Liver (tissue), 9 donors: ENCODE results near the gene LDLRAD4. TPM values are rescaled to one million over a fixed set of nuclear protein-coding genes. Genes with fewer than 3 reads are reported as not detected.

Source experiments
- DNase-seq: peaks from one replicate; pipeline ENCODE4 v3.0.0-alpha.2; 2017; ENCODE audit warnings: low spot score
- H3K27ac ChIP-seq, 2 donors: one replicate each; pipeline ENCODE4 v1.7.0; 2013; ENCODE audit warnings: inconsistent platforms in 2 of 2, low read length in 2 of 2, control low read depth in 1 of 2, low read depth in 1 of 2, mild to moderate bottlenecking in 1 of 2
- H3K27me3 ChIP-seq, 4 donors: one replicate each; pipeline versions ENCODE4 v1.6.1 to v1.7.0; 2013; ENCODE audit warnings: low read length in 3 of 4, inconsistent platforms in 1 of 4, mild to moderate bottlenecking in 1 of 4, moderate library complexity in 1 of 4; ENCODE audit not compliant: control insufficient read depth in 4 of 4, insufficient read depth in 4 of 4
- H3K36me3 ChIP-seq, 4 donors: one replicate each; pipeline versions ENCODE4 v1.6.1 to v1.7.0; 2013; ENCODE audit warnings: low read length in 3 of 4, mild to moderate bottlenecking in 3 of 4, low read depth in 1 of 4, moderate library complexity in 1 of 4; ENCODE audit not compliant: control insufficient read depth in 4 of 4, insufficient read depth in 3 of 4
- H3K4me1 ChIP-seq, 4 donors: one replicate each; pipeline versions ENCODE4 v1.6.1 to v1.7.0; 2013; ENCODE audit warnings: low read length in 3 of 4, mild to moderate bottlenecking in 3 of 4, moderate library complexity in 1 of 4; ENCODE audit not compliant: control insufficient read depth in 4 of 4, insufficient read depth in 4 of 4
- H3K4me3 ChIP-seq, 3 donors: one replicate each; pipeline versions ENCODE4 v1.6.1 to v1.7.0; 2013; ENCODE audit warnings: low read length in 3 of 3, control low read depth in 1 of 3, low read depth in 1 of 3, mild to moderate bottlenecking in 1 of 3
- H3K9ac ChIP-seq, 2 donors: one replicate each; pipeline ENCODE4 v1.7.0; 2013; ENCODE audit warnings: low read length in 2 of 2, mild to moderate bottlenecking in 2 of 2, moderate library complexity in 2 of 2, control low read depth in 1 of 2, low read depth in 1 of 2
- H3K9me3 ChIP-seq, 4 donors: one replicate each; pipeline versions ENCODE4 v1.6.1 to v1.7.0; 2013; ENCODE audit warnings: low read length in 3 of 4; ENCODE audit not compliant: control insufficient read depth in 4 of 4
- ATF3 ChIP-seq: IDR thresholded peaks from 2 replicates; pipeline ENCODE4 v1.6.1; 2016; ENCODE audit warnings: antibody characterized with exemption
- FOXA1 ChIP-seq: IDR thresholded peaks from 2 replicates; pipeline ENCODE4 v1.6.1; 2016; ENCODE audit warnings: antibody characterized with exemption
- FOXA2 ChIP-seq: IDR thresholded peaks from 2 replicates; pipeline ENCODE4 v1.6.1; 2016; ENCODE audit warnings: antibody characterized with exemption
- HNF4A ChIP-seq, 2 donors: conservative IDR thresholded peaks; 2 replicates each; pipeline ENCODE4 v1.6.1; 2016; ENCODE audit warnings: antibody characterized with exemption in 2 of 2, mild to moderate bottlenecking in 2 of 2
- HNF4G ChIP-seq: IDR thresholded peaks from 2 replicates; pipeline ENCODE4 v1.6.1; 2016; ENCODE audit warnings: antibody characterized with exemption
- JUND ChIP-seq, 2 donors: IDR thresholded peaks; 2 replicates each; pipeline ENCODE4 v1.6.1; 2016; ENCODE audit warnings: antibody characterized with exemption in 2 of 2
- NR2F2 ChIP-seq: IDR thresholded peaks from 2 replicates; pipeline ENCODE4 v1.6.1; 2016; ENCODE audit warnings: antibody characterized with exemption
- RAD21 ChIP-seq, 2 donors: IDR thresholded peaks; 2 replicates each; pipeline ENCODE4 v1.6.1; 2016; ENCODE audit warnings: antibody characterized with exemption in 2 of 2, mild to moderate bottlenecking in 2 of 2
- REST ChIP-seq: IDR thresholded peaks from 2 replicates; pipeline ENCODE4 v1.6.1; 2016; ENCODE audit warnings: antibody characterized with exemption, mild to moderate bottlenecking
- SP1 ChIP-seq: IDR thresholded peaks from 2 replicates; pipeline ENCODE4 v1.6.1; 2018; ENCODE audit warnings: antibody characterized with exemption, mild to moderate bottlenecking
- YY1 ChIP-seq: IDR thresholded peaks from 2 replicates; pipeline ENCODE4 v1.6.1; 2016; ENCODE audit warnings: antibody characterized with exemption, mild to moderate bottlenecking
- ZBTB33 ChIP-seq: IDR thresholded peaks from 2 replicates; pipeline ENCODE4 v1.6.1; 2016; ENCODE audit warnings: antibody characterized with exemption
- WGBS: extraction: QIAGEN DNeasy Blood & Tissue Kit; methylation state at CpG from one replicate; pipeline ENCODE4 v1.1.7; 2013; 5-methylcytosine and 5-hydroxymethylcytosine counted together
- polyA plus RNA-seq, 2 donors: library from polyadenylated mRNA; stranded (reverse) in 1 of 2; unstranded in 1 of 2; fragments of 200-250 nt in 1 of 2; fragments of >200 nt in 1 of 2; fragmentation: Nextera tagmentation in 1 of 2; extraction: Ambion mirVana in 1 of 2; gene quantifications; one replicate each; pipeline versions ENCODE4 v1.2.1 to v1.2.3, GENCODE V29; 2013 to 2015
- total RNA-seq, 2 donors: library from RNA; depleted of rRNA; stranded (reverse); fragments of >200 nt; gene quantifications; one replicate each; pipeline ENCODE4 v1.2.3, GENCODE V29; 2014
- donor health status: healthy.
- donor health status: healthy.
- donor health status: healthy.
- donor health status: healthy.
- donor health status: healthy.

The LDLRAD4 gene
- total and polyA plus RNA-seq, 4 donors: 4.8 to 41.7 (median 12.7) TPM

- peaks cover 0 to 22% (median 13%) of the 10 kb centered on the region in 4 donors for H3K4me1 ChIP-seq
- peaks cover 0 to 6% (median 3%) of the 10 kb centered on the region in 4 donors for H3K36me3 ChIP-seq
- no peak for TF ChIP-seq SP1
- no peak for TF ChIP-seq FOXA2
- TF ChIP-seq FOXA1: no peak
- no peak for TF ChIP-seq YY1
- H3K27ac ChIP-seq: no peak overlapping the region
- no peaks in the 10 kb centered on the region for H3K27me3 ChIP-seq
- H3K9me3 ChIP-seq: no peaks in the 10 kb centered on the region
- H3K4me3 ChIP-seq: no peak overlapping the region
- 94% methylated on average over 6 of the region's 6 CpGs for WGBS
- no peak overlapping the region for H3K9ac ChIP-seq
- no peak for DNase-seq
Measured at GRCh38 chr18:13516855-13517254, 298.3 kb downstream of the LDLRAD4 start.

GRCh38 chr18:13517369-13517768 is 298.8 kb downstream of the LDLRAD4 start:
- Histone ChIP-seq H3K9ac (no peak overlapping the region), H3K36me3 (peaks cover 0 to 6% (median 3%) of the 10 kb centered on the region in 4 donors), H3K27me3 (no peaks in the 10 kb centered on the region), H3K4me3 (no peak overlapping the region), H3K27ac (no peak overlapping the region), H3K9me3 (no peaks in the 10 kb centered on the region), H3K4me1 (peaks cover 0 to 17% (median 12%) of the 10 kb centered on the region in 4 donors)
- TF ChIP-seq ATF3: no peak
- TF ChIP-seq REST: no peak
- TF ChIP-seq YY1: no peak
- no peak for TF ChIP-seq HNF4G
- no peak for TF ChIP-seq SP1
- no peak for TF ChIP-seq RAD21 (IDR thresholded peaks at IDR 0.05)
- no peak for TF ChIP-seq FOXA2
- no peak for DNase-seq
- WGBS: 92% methylated on average over 7 of the region's 7 CpGs

- WGBS: 80% methylated on average over 4 of the region's 4 CpGs
- Histone ChIP-seq H3K4me1 (peaks cover 0 to 7% (median 4%) of the 10 kb centered on the region in 4 donors), H3K4me3 (no peak overlapping the region), H3K27me3 (no peaks in the 10 kb centered on the region), H3K36me3 (peaks cover 0 to 6% (median 3%) of the 10 kb centered on the region in 4 donors), H3K9me3 (no peaks in the 10 kb centered on the region), H3K9ac (no peak overlapping the region), H3K27ac (no peak overlapping the region)
- no peak for TF ChIP-seq JUND (IDR thresholded peaks at IDR 0.05)
- no peak for TF ChIP-seq ZBTB33
- TF ChIP-seq NR2F2: no peak
- TF ChIP-seq FOXA1: no peak
- TF ChIP-seq HNF4G: no peak
- no peak for TF ChIP-seq REST
- TF ChIP-seq HNF4A (conservative IDR thresholded peaks at IDR 0.05): no peak
- no peak for DNase-seq
Measured at GRCh38 chr18:13518382-13518781, 299.8 kb downstream of the LDLRAD4 start.
